GM12864 (cell line): ENCODE results near the gene SON.

Experiments
- DNase-seq: peaks from one replicate; pipeline ENCODE4 v3.0.0-alpha.2; 2011; ENCODE audit warnings: low read depth
- H3K4me3 ChIP-seq: 2 replicates; pipeline ENCODE4 v1.5.1; 2011; ENCODE audit warnings: mild to moderate bottlenecking, low read depth, low read length, control low read depth
- CTCF ChIP-seq: IDR thresholded peaks from 2 replicates; pipeline ENCODE4 v1.5.1; 2011; ENCODE audit warnings: low read depth, mild to moderate bottlenecking, moderate library complexity, low read length, control low read depth, inconsistent platforms; ENCODE audit errors: missing control alignments

SON gene

GRCh38 chr21:33544451-33545195, 1.8 kb downstream of the SON start:
- peak overlapping the region; percentile 68 for H3K4me3 ChIP-seq
- no peak for TF ChIP-seq CTCF
- DNase-seq = no peak

GRCh38 chr21:33546086-33546485, 3.2 kb downstream of the SON start:
- DNase-seq = no peak
- TF ChIP-seq CTCF = no peak
- H3K4me3 ChIP-seq = no peak overlapping the region

GRCh38 chr21:33549848-33550771, 7.3 kb downstream of the SON start:
- H3K4me3 ChIP-seq = no peak overlapping the region
- DNase-seq = no peak
- TF ChIP-seq CTCF = no peak

GRCh38 chr21:33550772-33551660, 8.2 kb downstream of the SON start:
- TF ChIP-seq CTCF = no peak
- no peak overlapping the region for H3K4me3 ChIP-seq
- no peak for DNase-seq

GRCh38 chr21:33551664-33552063, 8.8 kb downstream of the SON start:
- no peak overlapping the region for H3K4me3 ChIP-seq
- no peak for DNase-seq
- no peak for TF ChIP-seq CTCF

GRCh38 chr21:33552093-33552998, 9.5 kb downstream of the SON start:
- no peak overlapping the region for H3K4me3 ChIP-seq
- no peak for TF ChIP-seq CTCF
- no peak for DNase-seq
